NCI-H774 (cell line): ENCODE measurements around the gene MYRFL.

Source experiments
- DNase-seq: peaks from one replicate; lab custom pipeline; 2025; lab: John Stamatoyannopoulos, UW

The MYRFL gene

DNA sequence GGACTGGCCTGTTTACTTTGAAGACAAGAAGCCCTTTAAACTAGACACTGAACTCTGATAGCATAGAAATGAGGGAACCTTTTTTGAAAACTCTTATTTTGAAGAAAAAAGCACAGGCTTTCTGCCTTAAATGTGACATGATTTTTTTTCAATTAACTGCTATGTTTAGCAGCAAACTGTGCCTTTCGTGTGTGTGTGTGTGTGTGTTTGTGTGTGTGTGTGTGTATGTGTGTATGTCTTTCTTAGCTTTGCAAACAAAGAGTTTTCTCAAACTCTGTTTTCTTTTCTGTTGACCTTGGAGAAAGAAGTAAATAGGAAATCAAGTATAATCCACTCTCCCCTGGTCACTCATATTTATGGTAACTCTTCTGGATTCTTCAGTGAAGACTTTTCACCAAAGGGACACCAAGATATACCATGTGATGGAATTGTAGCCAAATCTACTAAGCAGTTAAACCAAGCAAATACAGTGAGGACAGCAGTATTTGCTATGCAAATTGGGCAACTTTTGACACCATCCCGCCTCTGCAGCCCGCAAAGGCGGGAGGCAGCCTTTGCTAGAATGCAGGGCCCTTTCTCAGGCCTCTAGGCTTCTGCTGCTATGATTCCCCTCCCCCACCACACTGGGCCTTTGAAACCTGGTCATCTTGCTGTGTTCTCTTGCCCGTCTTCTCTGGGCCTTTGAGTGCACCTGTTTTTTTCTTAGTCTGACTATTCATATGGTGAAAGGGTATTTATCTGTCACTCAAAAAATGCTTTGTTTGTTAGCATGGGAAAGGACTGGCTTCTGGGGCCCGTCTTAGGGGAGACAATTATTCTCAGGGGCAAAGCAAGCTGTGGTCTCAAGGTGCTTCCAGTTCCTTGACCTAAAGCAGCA, 107.9 kb downstream of the MYRFL start:
- no peak for DNase-seq

DNA sequence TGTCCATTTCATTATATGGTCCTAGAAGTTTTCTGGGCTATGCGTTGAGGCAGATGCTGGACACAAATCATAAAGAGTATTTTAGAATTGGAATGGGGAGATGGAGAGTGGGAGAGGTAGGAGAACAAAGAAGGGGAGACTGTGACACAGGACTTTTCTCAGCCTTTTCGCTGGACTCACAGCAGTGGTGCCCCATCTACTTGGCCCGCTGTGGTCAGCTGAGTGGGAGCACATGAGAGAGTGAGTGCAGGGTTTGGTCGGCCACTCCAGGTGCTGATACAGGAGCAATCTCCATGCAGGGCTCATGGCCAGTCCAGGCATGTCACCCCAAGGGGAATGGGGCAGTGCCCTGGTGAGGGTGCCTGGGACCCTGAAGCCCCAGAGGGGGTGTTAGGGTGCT, 109.0 kb downstream of the MYRFL start:
- DNase-seq, result no peak

GRCh38 chr12:69935651-69936100, 110.6 kb downstream of the MYRFL start:
- no peak for DNase-seq

GRCh38 chr12:69936214-69936731, 111.2 kb downstream of the MYRFL start:
- no peak for DNase-seq

- no peak for DNase-seq
These were observed 111.7 kb downstream of the MYRFL start for GRCh38 chr12:69936766-69937165.

DNA sequence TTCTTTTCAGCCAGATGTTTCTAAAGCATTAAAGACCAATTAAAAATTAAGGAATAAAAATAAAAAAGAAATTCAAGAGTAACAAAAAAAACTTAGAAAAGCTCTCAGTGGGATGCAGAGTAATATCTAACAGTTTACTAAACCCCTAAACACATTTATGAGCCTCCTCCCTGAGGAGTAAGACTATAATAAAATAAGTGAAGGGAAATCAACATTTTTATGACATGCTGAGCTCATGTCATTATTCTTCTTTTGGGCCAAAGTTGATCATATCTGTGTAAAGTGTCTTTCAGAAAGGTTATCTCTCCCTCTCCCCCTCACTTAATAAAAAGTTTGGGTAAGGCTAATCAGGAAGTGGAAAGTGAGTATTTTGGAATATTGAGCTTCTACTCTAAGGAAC, 122.1 kb downstream of the MYRFL start:
- no peak for DNase-seq

- DNase-seq, result no peak
These were observed 122.9 kb downstream of the MYRFL start for GRCh38 chr12:69947897-69948296.

- no peak for DNase-seq
These were observed 123.8 kb downstream of the MYRFL start for GRCh38 chr12:69948851-69949250.

GRCh38 chr12:69949311-69950002, 124.4 kb downstream of the MYRFL start:
- DNase-seq, result no peak

- DNase-seq, result no peak
These were observed 126.1 kb downstream of the MYRFL start for GRCh38 chr12:69951108-69951507.

GRCh38 chr12:69952890-69953289, 127.9 kb downstream of the MYRFL start:
- no peak for DNase-seq

- DNase-seq, result no peak
These were observed 136.2 kb downstream of the MYRFL start for GRCh38 chr12:69961246-69961645.

GRCh38 chr12:69966409-69966808, 141.4 kb downstream of the MYRFL start:
- no peak for DNase-seq

GRCh38 chr12:69966839-69967238, 141.8 kb downstream of the MYRFL start:
- no peak for DNase-seq

GRCh38 chr12:69969011-69969410, 144.0 kb downstream of the MYRFL start:
- DNase-seq, result no peak

DNA sequence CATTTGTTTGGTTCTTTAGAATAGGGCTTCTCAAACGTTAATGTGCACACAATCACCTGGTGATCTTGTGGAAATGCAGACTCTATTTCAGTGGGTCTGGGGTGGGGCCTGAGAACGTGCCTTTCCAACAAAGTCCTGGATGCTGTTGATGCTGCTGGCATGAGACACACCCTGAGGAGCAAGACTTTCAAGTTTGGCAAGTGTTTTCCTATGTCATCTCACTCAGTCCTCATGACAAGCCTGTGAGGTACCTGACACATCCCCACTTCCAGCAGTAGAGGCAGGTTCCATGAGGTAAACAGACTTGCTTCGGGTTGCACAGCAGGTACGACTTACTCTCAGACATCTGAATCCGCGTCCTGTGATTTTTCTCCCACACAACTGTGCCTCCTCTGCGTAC, 147.1 kb downstream of the MYRFL start:
- no peak for DNase-seq

DNA sequence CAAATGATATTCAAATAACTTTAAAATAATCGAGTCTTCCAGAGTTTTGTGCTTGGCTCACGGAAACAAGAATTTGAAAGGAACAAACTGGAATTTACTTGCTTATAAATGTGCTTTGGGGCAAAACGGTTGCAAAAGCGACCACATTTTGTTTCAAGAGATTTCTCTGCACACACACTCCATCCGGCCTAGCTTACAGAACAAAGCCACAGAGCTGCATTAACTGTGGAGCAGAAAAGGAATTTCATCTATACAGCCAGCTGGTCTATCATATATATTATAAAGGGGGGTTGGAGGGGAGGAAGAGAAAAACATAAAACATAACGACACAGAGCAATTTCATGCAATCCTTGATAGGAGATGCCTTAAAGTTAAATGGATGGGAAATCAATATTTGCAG, 153.0 kb downstream of the MYRFL start:
- DNase-seq, result no peak

GRCh38 chr12:69981881-69982475, 157.0 kb downstream of the MYRFL start:
- DNase-seq, result no peak

- DNase-seq, result no peak
These were observed 159.2 kb downstream of the MYRFL start for GRCh38 chr12:69984241-69984640.

DNA sequence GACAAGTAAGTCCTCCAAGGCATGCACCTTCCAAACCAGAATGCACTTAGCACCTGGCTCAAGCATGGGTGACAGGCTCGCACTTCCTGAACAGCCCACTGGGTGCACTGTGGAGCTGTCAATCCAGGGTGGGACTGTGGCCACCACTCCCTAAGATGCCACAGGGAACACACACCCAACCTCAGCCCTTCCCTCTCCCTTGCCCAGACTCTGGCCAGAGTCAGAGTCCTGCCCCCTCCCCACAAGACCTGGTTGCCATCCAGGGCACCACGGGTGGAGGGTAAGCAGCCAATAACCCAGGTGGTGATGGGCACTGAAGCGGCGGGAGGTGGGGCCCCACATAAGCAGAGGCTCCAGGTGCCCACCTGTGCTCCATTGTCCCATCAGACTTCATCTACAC, 160.6 kb downstream of the MYRFL start:
- DNase-seq, result no peak

DNA sequence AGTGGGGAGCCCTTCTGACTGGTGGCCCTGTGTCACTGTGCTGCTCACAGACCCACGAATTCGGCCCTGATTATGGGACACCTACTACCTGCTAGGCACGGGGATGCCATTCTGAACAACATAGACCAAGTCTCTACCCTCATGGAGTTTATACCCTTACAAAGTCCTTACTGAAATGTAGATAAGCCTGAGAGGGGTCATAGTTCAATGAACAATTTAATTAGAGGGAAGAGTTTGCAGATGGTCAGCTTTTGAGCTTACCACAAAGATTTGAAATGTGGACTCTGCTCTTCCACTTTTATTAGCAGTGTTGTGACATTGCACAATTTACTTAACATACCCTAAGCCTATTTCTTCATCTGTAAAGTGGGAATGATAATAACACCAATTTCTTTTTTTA, 161.1 kb downstream of the MYRFL start:
- DNase-seq, result no peak

DNA sequence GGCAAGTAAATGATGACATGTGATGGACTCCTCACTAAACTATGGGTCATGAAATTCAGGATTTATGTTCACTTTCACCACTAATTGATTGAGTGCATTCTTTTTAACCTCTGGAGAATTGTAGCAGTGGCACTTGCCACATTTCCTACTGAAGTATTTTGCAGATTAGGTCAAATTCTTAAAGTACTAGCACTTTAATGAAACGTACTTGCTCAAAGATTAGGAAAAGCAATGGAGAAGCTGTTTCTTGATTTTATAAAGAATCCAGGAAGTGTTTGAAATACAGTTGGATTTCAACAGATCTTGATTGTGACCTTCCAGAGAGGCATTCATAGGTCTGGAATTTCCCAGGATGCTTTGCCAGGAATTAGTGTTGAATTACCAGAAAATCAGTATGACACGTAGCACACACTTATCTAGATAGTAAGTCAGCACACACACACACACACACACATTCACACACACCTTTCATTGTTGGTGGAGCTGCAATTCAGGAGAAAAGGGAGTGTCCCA, 162.6 kb downstream of the MYRFL start:
- DNase-seq, result no peak
